GM21423 (cell line): Measurements from ENCODE around the gene ZBTB32.
"Not testable (repeated sequence)": the region's sequence is repeated elsewhere in the genome, so short reads cannot be mapped to it uniquely, and the experiment has no call there.

Experiments used
- ATAC-seq: cut with Tn5 transposase; IDR thresholded peaks from one replicate; pipeline ENCODE4 v1.9.1; 2021; ENCODE audit warnings: mild to moderate bottlenecking, moderate library complexity; ENCODE audit not compliant: unreplicated experiment

The ZBTB32 gene

GRCh38 chr19:35704218-35704617 lies at the start of gene ZBTB32:
Gene ZBTB32 (plus strand): TSS chr19:35704558. CDS start chr19:35714627, 10,069 bp downstream.
- no peak for ATAC-seq

GRCh38 chr19:35654828-35655227 lies 49.5 kb upstream of the ZBTB32 start:
- not testable (repeated sequence) for ATAC-seq

- no peak for ATAC-seq
Measured at GRCh38 chr19:35655600-35655999, 48.8 kb upstream of the ZBTB32 start.

GRCh38 chr19:35656700-35657099 lies 47.7 kb upstream of the ZBTB32 start:
- no peak for ATAC-seq

- no peak for ATAC-seq
Measured at GRCh38 chr19:35657904-35658700, 46.3 kb upstream of the ZBTB32 start.

- no peak for ATAC-seq
Measured at GRCh38 chr19:35661995-35662340, 42.4 kb upstream of the ZBTB32 start.

- ATAC-seq: no peak
Measured at GRCh38 chr19:35663981-35664380, 40.4 kb upstream of the ZBTB32 start.

GRCh38 chr19:35665157-35665556 lies 39.2 kb upstream of the ZBTB32 start:
- ATAC-seq: no peak

- ATAC-seq: no peak
Measured at GRCh38 chr19:35665604-35666003, 38.8 kb upstream of the ZBTB32 start.

- ATAC-seq: no peak
Measured at GRCh38 chr19:35666251-35666913, 38.0 kb upstream of the ZBTB32 start, which contains the start of gene UPK1A. Gene UPK1A (plus strand): TSS chr19:35666517. CDS start chr19:35666813, 296 bp downstream.

GRCh38 chr19:35669566-35669965 lies 34.8 kb upstream of the ZBTB32 start:
- ATAC-seq: no peak

- ATAC-seq: no peak
Measured at GRCh38 chr19:35669974-35670373, 34.4 kb upstream of the ZBTB32 start.

GRCh38 chr19:35670686-35671085 lies 33.7 kb upstream of the ZBTB32 start:
- ATAC-seq: no peak

- ATAC-seq: no peak
Measured at GRCh38 chr19:35671818-35672217, 32.5 kb upstream of the ZBTB32 start.

- ATAC-seq: no peak
Measured at GRCh38 chr19:35673121-35673804, 31.1 kb upstream of the ZBTB32 start.

- ATAC-seq: no peak
Measured at GRCh38 chr19:35675589-35676140, 28.7 kb upstream of the ZBTB32 start.

GRCh38 chr19:35689836-35690235 lies 14.5 kb upstream of the ZBTB32 start:
- no peak for ATAC-seq

GRCh38 chr19:35691106-35691505 lies 13.3 kb upstream of the ZBTB32 start:
- not testable (repeated sequence) for ATAC-seq

- no peak for ATAC-seq
Measured at GRCh38 chr19:35692010-35692409, 12.3 kb upstream of the ZBTB32 start.

- no peak for ATAC-seq
Measured at GRCh38 chr19:35693422-35693821, 10.9 kb upstream of the ZBTB32 start.

GRCh38 chr19:35693835-35694599 lies 10.3 kb upstream of the ZBTB32 start:
- peak; percentile 77 for ATAC-seq
